ENCODE data around the gene CLDN5.

The CLDN5 gene

GRCh38 chr22:19504900-19505734, 19.1 kb downstream of the CLDN5 start:
- no peak for DNase-seq (ENCODE audit: low read depth in 3 of 3)

GRCh38 chr22:19503869-19504268, 20.3 kb downstream of the CLDN5 start:
- DNase-seq (ENCODE audit: low read depth in 3 of 3) = no peak

GRCh38 chr22:19503367-19503766, 20.8 kb downstream of the CLDN5 start:
- DNase-seq (ENCODE audit: low read depth in 3 of 3) = no peak

GRCh38 chr22:19501897-19502447, 22.2 kb downstream of the CLDN5 start:
- DNase-seq (ENCODE audit: low read depth in 3 of 3) = no peak

- DNase-seq (ENCODE audit: low read depth in 3 of 3) = no peak
Measured at GRCh38 chr22:19499880-19500242, 24.3 kb downstream of the CLDN5 start.

GRCh38 chr22:19499236-19499879, 24.9 kb downstream of the CLDN5 start:
- no peak for DNase-seq (ENCODE audit: low read depth in 3 of 3)

GRCh38 chr22:19498866-19499190, 25.4 kb downstream of the CLDN5 start:
- DNase-seq (ENCODE audit: low read depth in 3 of 3) = no peak

GRCh38 chr22:19498154-19498865, 25.9 kb downstream of the CLDN5 start:
- DNase-seq (ENCODE audit: low read depth in 3 of 3) = no peak

- no peak for DNase-seq (ENCODE audit: low read depth in 3 of 3)
Measured at GRCh38 chr22:19497245-19497644, 27.0 kb downstream of the CLDN5 start.

- DNase-seq (ENCODE audit: low read depth in 3 of 3) = no peak
Measured at GRCh38 chr22:19496324-19496630, 27.9 kb downstream of the CLDN5 start.

- DNase-seq (ENCODE audit: low read depth in 3 of 3) = no peak
Measured at GRCh38 chr22:19495562-19496323, 28.5 kb downstream of the CLDN5 start.

- no peak for DNase-seq (ENCODE audit: low read depth in 3 of 3)
Measured at GRCh38 chr22:19494676-19495173, 29.5 kb downstream of the CLDN5 start.

- DNase-seq (ENCODE audit: low read depth in 3 of 3) = no peak
Measured at GRCh38 chr22:19494001-19494560, 30.1 kb downstream of the CLDN5 start.

GRCh38 chr22:19492504-19493174, 31.6 kb downstream of the CLDN5 start:
- DNase-seq (ENCODE audit: low read depth in 3 of 3) = no peak

- DNase-seq (ENCODE audit: low read depth in 3 of 3) = no peak
Measured at GRCh38 chr22:19490628-19491230, 33.5 kb downstream of the CLDN5 start.

GRCh38 chr22:19488884-19489843, 35.0 kb downstream of the CLDN5 start:
- no peak for DNase-seq (ENCODE audit: low read depth in 3 of 3)

- no peak for DNase-seq (ENCODE audit: low read depth in 3 of 3)
Measured at GRCh38 chr22:19488285-19488684, 35.9 kb downstream of the CLDN5 start.

- no peak for DNase-seq (ENCODE audit: low read depth in 3 of 3)
Measured at GRCh38 chr22:19483481-19484244, 40.5 kb downstream of the CLDN5 start.

GRCh38 chr22:19482297-19482696, 41.9 kb downstream of the CLDN5 start:
- DNase-seq (ENCODE audit: low read depth in 3 of 3) = no peak
